LNCaP clone FGC (cell line): Measurements from ENCODE around the gene ECE2.

Experiments
- DNase-seq: peaks from one replicate; pipeline ENCODE4 v3.0.0-alpha.2; 2011; ENCODE audit warnings: low read depth
- H3K4me3 ChIP-seq: 2 replicates; pipeline ENCODE4 v1.5.1; 2011; ENCODE audit warnings: mild to moderate bottlenecking, low read depth, low read length, control low read depth
- CTCF ChIP-seq: IDR thresholded peaks from 2 replicates; pipeline ENCODE4 v1.5.1; 2012; ENCODE audit warnings: mild to moderate bottlenecking; ENCODE audit not compliant: control insufficient read depth, insufficient read depth; ENCODE audit errors: extremely low read depth

ECE2 gene

GRCh38 chr3:184321666-184322065 is 45.8 kb downstream of the ECE2 start:
- DNase-seq = no peak
- no peak overlapping the region for H3K4me3 ChIP-seq
- no peak for TF ChIP-seq CTCF

- no peak overlapping the region for H3K4me3 ChIP-seq
- no peak for DNase-seq
- no peak for TF ChIP-seq CTCF
Observed at GRCh38 chr3:184322731-184323487, 47.1 kb downstream of the ECE2 start.

GRCh38 chr3:184323696-184324095 is 47.9 kb downstream of the ECE2 start:
- no peak overlapping the region for H3K4me3 ChIP-seq
- DNase-seq = no peak
- no peak for TF ChIP-seq CTCF

GRCh38 chr3:184325269-184325668 is 49.4 kb downstream of the ECE2 start:
- no peak for TF ChIP-seq CTCF
- H3K4me3 ChIP-seq = no peak overlapping the region
- DNase-seq = no peak

GRCh38 chr3:184325715-184326369 is 50.0 kb downstream of the ECE2 start:
- DNase-seq = no peak
- TF ChIP-seq CTCF = no peak
- no peak overlapping the region for H3K4me3 ChIP-seq

GRCh38 chr3:184327171-184327570 is 51.3 kb downstream of the ECE2 start:
- no peak for TF ChIP-seq CTCF
- no peak for DNase-seq
- no peak overlapping the region for H3K4me3 ChIP-seq

- no peak overlapping the region for H3K4me3 ChIP-seq
- TF ChIP-seq CTCF = no peak
- DNase-seq = no peak
Observed at GRCh38 chr3:184328516-184328915, 52.7 kb downstream of the ECE2 start.
